Measurements from ENCODE around the gene CDH20. TPM values are rescaled to one million over a fixed set of nuclear protein-coding genes. Genes with fewer than 3 reads are reported as not detected.

CDH20 gene
- total RNA-seq, 2 experiments from 2014 or later, result not detected

- Histone ChIP-seq H3K4me1 (ENCODE audit: insufficient read depth, low read length, poor library complexity, severe bottlenecking) (no peaks in the 10 kb centered on the region), H3K9me2 (ENCODE audit: insufficient read depth, low read length) (no peaks in the 10 kb centered on the region), H3K79me2 (ENCODE audit: insufficient read depth, low read depth, low read length) (no peaks in the 10 kb centered on the region), H4K20me1 (ENCODE audit: insufficient read depth, low read length) (no peaks in the 10 kb centered on the region), H3K27ac (ENCODE audit: low read depth, low read length, poor library complexity, severe bottlenecking) (no peak overlapping the region), H3K36me3 (ENCODE audit: insufficient read depth, low read length) (no peaks in the 10 kb centered on the region), H2AFZ (ENCODE audit: low read length) (no peak overlapping the region), H3K4me3 (ENCODE audit: low read depth, low read length, poor library complexity, severe bottlenecking) (no peak overlapping the region), H3K9me3 (ENCODE audit: low read length) (no peaks in the 10 kb centered on the region), H3K4me2 (ENCODE audit: low read length) (no peak overlapping the region)
- no TSS peak for BruUV-seq (replicated peaks)
- no peak for TF ChIP-seq EZH2phosphoT487 (IDR thresholded peaks at IDR 0.05; ENCODE audit: borderline replicate concordance, low read depth, low read length)
- TF ChIP-seq CTCF (conservative IDR thresholded peaks at IDR 0.05; ENCODE audit: low read length), result no peak
- ChIA-PET CTCF (ENCODE audit: unreplicated experiment) (no interaction called here), POLR2A (no interaction called here)
- intact Hi-C loops (cut with micrococcal nuclease; ENCODE audit: unreplicated experiment), result no loop called here
- DNase-seq (ENCODE audit: low spot score), result no peak
Measured at GRCh38 chr18:61556316-61556715, 223.1 kb downstream of the CDH20 start.

- Histone ChIP-seq H3K9me2 (ENCODE audit: insufficient read depth, low read length) (no peaks in the 10 kb centered on the region), H3K4me2 (ENCODE audit: low read length) (no peak overlapping the region), H2AFZ (ENCODE audit: low read length) (no peak overlapping the region), H3K4me1 (ENCODE audit: insufficient read depth, low read length, poor library complexity, severe bottlenecking) (no peaks in the 10 kb centered on the region), H4K20me1 (ENCODE audit: insufficient read depth, low read length) (no peaks in the 10 kb centered on the region), H3K79me2 (ENCODE audit: insufficient read depth, low read depth, low read length) (no peaks in the 10 kb centered on the region), H3K36me3 (ENCODE audit: insufficient read depth, low read length) (no peaks in the 10 kb centered on the region), H3K9me3 (ENCODE audit: low read length) (no peaks in the 10 kb centered on the region), H3K4me3 (ENCODE audit: low read depth, low read length, poor library complexity, severe bottlenecking) (no peak overlapping the region), H3K27ac (ENCODE audit: low read depth, low read length, poor library complexity, severe bottlenecking) (no peak overlapping the region)
- DNase-seq (ENCODE audit: low spot score), result no peak
- TF ChIP-seq CTCF (conservative IDR thresholded peaks at IDR 0.05; ENCODE audit: low read length), result no peak
- TF ChIP-seq EZH2phosphoT487 (IDR thresholded peaks at IDR 0.05; ENCODE audit: borderline replicate concordance, low read depth, low read length), result no peak
- CTCF ChIA-PET (ENCODE audit: unreplicated experiment), result no interaction called here
- POLR2A ChIA-PET, result no interaction called here
- intact Hi-C loops (cut with micrococcal nuclease; ENCODE audit: unreplicated experiment), result no loop called here
- no TSS peak for BruUV-seq (replicated peaks)
Measured at GRCh38 chr18:61556862-61557261, 223.6 kb downstream of the CDH20 start.

GRCh38 chr18:61569176-61569892 lies 236.1 kb downstream of the CDH20 start:
- H3K79me2 ChIP-seq (ENCODE audit: insufficient read depth, low read depth, low read length), result no peaks in the 10 kb centered on the region
- H2AFZ ChIP-seq (ENCODE audit: low read length), result no peak overlapping the region
- no peaks in the 10 kb centered on the region for H3K9me3 ChIP-seq (ENCODE audit: low read length)
- TF ChIP-seq EZH2phosphoT487 (IDR thresholded peaks at IDR 0.05; ENCODE audit: borderline replicate concordance, low read depth, low read length) (no peak), CTCF (conservative IDR thresholded peaks at IDR 0.05; ENCODE audit: low read length) (no peak)
- no peaks in the 10 kb centered on the region for H3K36me3 ChIP-seq (ENCODE audit: insufficient read depth, low read length)
- H4K20me1 ChIP-seq (ENCODE audit: insufficient read depth, low read length), result no peaks in the 10 kb centered on the region
- intact Hi-C loops (cut with micrococcal nuclease; ENCODE audit: unreplicated experiment), result no loop called here
- ChIA-PET CTCF (ENCODE audit: unreplicated experiment) (no interaction called here), POLR2A (no interaction called here)
- no peak overlapping the region for H3K4me2 ChIP-seq (ENCODE audit: low read length)
- no peak overlapping the region for H3K27ac ChIP-seq (ENCODE audit: low read depth, low read length, poor library complexity, severe bottlenecking)
- BruUV-seq (replicated peaks), result no TSS peak
- H3K4me1 ChIP-seq (ENCODE audit: insufficient read depth, low read length, poor library complexity, severe bottlenecking), result no peaks in the 10 kb centered on the region
- no peak for DNase-seq (ENCODE audit: low spot score)
- no peak overlapping the region for H3K4me3 ChIP-seq (ENCODE audit: low read depth, low read length, poor library complexity, severe bottlenecking)
- no peaks in the 10 kb centered on the region for H3K9me2 ChIP-seq (ENCODE audit: insufficient read depth, low read length)
